ENCODE data around the gene LRCH1.

The LRCH1 gene

GRCh38 chr13:46615888-46616531, 63.0 kb downstream of the LRCH1 start:
- no peak for DNase-seq (ENCODE audit: low read depth)

- no peak for DNase-seq (ENCODE audit: low read depth)
Measured at GRCh38 chr13:46617229-46617721, 64.3 kb downstream of the LRCH1 start.

GRCh38 chr13:46617885-46618284, 64.9 kb downstream of the LRCH1 start:
- no peak for DNase-seq (ENCODE audit: low read depth)

- DNase-seq (ENCODE audit: low read depth), result no peak
Measured at GRCh38 chr13:46618694-46619254, 65.8 kb downstream of the LRCH1 start.

- DNase-seq (ENCODE audit: low read depth), result no peak
Measured at GRCh38 chr13:46620029-46620428, 67.1 kb downstream of the LRCH1 start.

- DNase-seq (ENCODE audit: low read depth), result no peak
Measured at GRCh38 chr13:46620471-46620870, 67.5 kb downstream of the LRCH1 start.

GRCh38 chr13:46621133-46621532, 68.2 kb downstream of the LRCH1 start:
- DNase-seq (ENCODE audit: low read depth), result no peak

- DNase-seq (ENCODE audit: low read depth), result no peak
Measured at GRCh38 chr13:46621792-46622629, 69.0 kb downstream of the LRCH1 start.

GRCh38 chr13:46622630-46623256, 69.8 kb downstream of the LRCH1 start:
- DNase-seq (ENCODE audit: low read depth), result no peak

- no peak for DNase-seq (ENCODE audit: low read depth)
Measured at GRCh38 chr13:46624353-46624752, 71.4 kb downstream of the LRCH1 start.

GRCh38 chr13:46624821-46625220, 71.9 kb downstream of the LRCH1 start:
- DNase-seq (ENCODE audit: low read depth), result no peak

GRCh38 chr13:46627462-46627861, 74.5 kb downstream of the LRCH1 start:
- DNase-seq (ENCODE audit: low read depth), result no peak

- no peak for DNase-seq (ENCODE audit: low read depth)
Measured at GRCh38 chr13:46628622-46629365, 75.8 kb downstream of the LRCH1 start.

GRCh38 chr13:46629811-46630413, 76.9 kb downstream of the LRCH1 start:
- no peak for DNase-seq (ENCODE audit: low read depth)

- no peak for DNase-seq (ENCODE audit: low read depth)
Measured at GRCh38 chr13:46630431-46631178, 77.6 kb downstream of the LRCH1 start.

- DNase-seq (ENCODE audit: low read depth), result no peak
Measured at GRCh38 chr13:46631179-46631542, 78.2 kb downstream of the LRCH1 start.

GRCh38 chr13:46632176-46632575, 79.2 kb downstream of the LRCH1 start:
- no peak for DNase-seq (ENCODE audit: low read depth)

- no peak for DNase-seq (ENCODE audit: low read depth)
Measured at GRCh38 chr13:46633416-46633815, 80.4 kb downstream of the LRCH1 start.

GRCh38 chr13:46636451-46636850, 83.5 kb downstream of the LRCH1 start:
- DNase-seq (ENCODE audit: low read depth), result no peak

GRCh38 chr13:46637213-46637612, 84.2 kb downstream of the LRCH1 start:
- no peak for DNase-seq (ENCODE audit: low read depth)

GRCh38 chr13:46638262-46638661, 85.3 kb downstream of the LRCH1 start:
- no peak for DNase-seq (ENCODE audit: low read depth)
